Stimulated activated naive CD4-positive, alpha-beta T cell (primary cell): ENCODE measurements around the gene TMF1.

Experiments
- DNase-seq, 6 experiments: peaks; one replicate each; lab custom pipeline; 2025; lab: John Stamatoyannopoulos, UW

The TMF1 gene, protein sequence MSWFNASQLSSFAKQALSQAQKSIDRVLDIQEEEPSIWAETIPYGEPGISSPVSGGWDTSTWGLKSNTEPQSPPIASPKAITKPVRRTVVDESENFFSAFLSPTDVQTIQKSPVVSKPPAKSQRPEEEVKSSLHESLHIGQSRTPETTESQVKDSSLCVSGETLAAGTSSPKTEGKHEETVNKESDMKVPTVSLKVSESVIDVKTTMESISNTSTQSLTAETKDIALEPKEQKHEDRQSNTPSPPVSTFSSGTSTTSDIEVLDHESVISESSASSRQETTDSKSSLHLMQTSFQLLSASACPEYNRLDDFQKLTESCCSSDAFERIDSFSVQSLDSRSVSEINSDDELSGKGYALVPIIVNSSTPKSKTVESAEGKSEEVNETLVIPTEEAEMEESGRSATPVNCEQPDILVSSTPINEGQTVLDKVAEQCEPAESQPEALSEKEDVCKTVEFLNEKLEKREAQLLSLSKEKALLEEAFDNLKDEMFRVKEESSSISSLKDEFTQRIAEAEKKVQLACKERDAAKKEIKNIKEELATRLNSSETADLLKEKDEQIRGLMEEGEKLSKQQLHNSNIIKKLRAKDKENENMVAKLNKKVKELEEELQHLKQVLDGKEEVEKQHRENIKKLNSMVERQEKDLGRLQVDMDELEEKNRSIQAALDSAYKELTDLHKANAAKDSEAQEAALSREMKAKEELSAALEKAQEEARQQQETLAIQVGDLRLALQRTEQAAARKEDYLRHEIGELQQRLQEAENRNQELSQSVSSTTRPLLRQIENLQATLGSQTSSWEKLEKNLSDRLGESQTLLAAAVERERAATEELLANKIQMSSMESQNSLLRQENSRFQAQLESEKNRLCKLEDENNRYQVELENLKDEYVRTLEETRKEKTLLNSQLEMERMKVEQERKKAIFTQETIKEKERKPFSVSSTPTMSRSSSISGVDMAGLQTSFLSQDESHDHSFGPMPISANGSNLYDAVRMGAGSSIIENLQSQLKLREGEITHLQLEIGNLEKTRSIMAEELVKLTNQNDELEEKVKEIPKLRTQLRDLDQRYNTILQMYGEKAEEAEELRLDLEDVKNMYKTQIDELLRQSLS

DNA sequence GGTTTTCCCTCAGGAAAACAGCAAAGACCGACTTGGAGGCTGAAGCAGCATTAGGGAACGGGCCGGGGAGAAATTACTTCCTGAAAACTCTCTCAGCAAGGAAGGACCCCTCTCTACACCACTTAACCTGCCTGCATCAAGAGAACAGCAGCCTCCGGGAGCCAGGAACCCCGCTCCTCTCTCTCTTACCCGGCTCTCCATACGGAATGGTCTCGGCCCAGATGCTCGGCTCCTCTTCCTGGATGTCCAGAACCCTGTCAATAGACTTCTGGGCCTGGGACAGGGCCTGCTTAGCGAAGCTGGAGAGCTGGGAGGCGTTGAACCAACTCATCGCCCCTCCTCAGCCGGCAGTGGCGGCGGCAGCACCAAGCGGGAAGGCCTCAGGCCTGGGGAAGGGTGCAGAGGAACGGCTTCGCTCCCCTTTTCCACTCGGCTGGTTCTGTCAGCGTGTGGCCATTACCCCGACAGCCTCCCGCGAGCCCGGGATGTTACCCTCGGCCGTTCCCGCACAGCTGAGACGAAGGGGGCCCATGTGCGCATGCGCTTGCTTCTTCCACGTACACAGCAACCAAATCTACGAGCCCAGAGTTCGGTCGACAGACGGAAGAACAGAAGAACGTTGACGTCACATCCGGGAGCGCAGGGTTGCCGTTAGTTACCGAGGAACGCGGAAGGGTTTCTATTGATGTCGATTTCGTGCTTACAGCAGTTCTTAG, at the start of gene TMF1:
Gene TMF1 (minus strand): TSS at position 578 of the 716 bp plus-strand sequence. CDS start 247 bp downstream, at position 331.
- no peak for DNase-seq

DNA sequence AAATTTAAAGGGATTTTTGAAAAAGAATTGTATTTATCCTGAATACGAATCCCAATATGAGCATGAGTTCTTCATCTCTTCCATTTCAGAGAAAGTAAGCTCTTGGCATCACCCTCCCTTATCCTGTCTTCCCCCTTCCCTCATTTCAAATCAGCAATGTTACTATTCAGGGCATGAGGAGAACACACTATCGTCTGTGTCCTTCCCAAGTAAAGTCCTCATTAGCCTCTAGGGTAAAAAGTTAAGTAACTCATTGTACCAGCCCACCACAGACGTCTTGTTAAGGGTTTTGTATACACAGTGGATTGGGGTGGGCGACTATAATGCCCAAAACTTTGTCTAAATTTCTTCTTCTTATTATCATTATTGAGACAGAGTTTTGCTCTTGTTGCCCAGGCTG, 47.4 kb upstream of the TMF1 start:
- no peak for DNase-seq

DNA sequence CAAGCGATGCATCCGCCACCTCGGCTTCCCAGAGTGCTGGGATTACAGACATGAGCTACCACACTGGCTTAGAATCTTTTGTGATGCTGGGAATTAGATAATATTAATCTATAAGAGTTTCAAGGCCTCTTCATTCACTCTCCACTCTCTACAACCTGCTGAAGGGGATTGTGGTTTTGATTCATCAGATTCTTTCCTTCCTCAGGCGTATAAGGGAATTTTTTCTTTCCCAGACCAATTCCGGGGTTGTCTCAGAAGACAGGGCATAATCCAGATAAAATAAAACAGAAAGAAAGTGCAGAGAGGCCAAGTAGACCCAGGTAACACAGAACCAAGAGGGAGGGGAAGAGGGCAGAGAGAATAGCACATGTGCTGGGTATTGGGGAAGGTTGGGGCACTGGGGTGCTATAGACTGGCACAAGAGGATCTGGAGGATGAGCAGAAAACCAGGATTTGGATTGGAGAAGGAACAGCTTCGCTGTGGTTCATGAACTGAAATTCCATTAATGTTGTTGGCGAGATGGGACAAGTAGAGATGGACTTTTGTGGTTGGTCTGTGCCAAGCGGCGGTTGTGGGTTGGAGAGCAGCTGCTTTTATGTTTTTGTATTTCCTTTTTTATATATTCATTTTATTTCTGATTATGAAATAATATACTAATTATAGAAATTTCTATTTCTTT, 45.4 kb upstream of the TMF1 start:
- no peak for DNase-seq

DNA sequence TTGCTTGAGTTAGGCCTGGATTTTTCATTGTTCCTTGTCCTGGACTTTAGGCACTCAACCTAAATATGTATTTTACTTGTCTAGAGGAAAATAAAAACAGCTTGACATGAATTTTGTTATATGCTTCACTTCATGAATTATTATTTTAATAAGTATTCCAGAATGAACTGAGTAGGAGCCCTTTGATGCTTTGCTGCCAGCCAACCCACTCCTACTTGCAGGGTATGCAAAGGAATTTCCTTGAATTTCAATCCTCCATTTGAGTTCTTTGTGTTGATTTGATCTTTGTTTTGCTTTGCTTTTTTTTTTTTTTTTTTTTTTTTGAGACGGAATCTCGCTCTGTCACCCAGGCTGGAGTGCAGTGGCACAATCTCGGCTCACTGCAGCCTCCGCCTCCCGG, 44.2 kb upstream of the TMF1 start:
- no peak for DNase-seq

DNA sequence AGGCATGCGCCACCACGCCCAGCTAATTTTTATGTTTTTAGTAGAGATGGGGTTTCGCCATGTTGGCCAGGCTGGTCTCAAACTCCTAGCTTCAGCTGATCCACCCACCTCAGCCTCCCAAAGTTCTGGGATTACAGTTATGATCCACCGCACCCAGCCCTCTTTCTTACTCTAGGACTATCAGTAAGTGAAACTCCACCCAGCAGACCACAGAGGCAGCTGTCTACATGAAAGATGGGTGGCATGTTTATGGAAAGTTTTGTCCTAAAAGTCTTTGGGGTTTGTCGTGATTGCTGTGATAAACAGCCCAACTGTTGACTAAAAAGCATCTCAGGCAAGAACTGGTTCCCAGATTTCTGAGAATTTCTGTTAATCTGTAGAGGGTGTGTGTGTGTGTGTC, 43.5 kb upstream of the TMF1 start:
- DNase-seq, result peak in 3 of 6 experiments; percentile 13 to 19 (median 13)

DNA sequence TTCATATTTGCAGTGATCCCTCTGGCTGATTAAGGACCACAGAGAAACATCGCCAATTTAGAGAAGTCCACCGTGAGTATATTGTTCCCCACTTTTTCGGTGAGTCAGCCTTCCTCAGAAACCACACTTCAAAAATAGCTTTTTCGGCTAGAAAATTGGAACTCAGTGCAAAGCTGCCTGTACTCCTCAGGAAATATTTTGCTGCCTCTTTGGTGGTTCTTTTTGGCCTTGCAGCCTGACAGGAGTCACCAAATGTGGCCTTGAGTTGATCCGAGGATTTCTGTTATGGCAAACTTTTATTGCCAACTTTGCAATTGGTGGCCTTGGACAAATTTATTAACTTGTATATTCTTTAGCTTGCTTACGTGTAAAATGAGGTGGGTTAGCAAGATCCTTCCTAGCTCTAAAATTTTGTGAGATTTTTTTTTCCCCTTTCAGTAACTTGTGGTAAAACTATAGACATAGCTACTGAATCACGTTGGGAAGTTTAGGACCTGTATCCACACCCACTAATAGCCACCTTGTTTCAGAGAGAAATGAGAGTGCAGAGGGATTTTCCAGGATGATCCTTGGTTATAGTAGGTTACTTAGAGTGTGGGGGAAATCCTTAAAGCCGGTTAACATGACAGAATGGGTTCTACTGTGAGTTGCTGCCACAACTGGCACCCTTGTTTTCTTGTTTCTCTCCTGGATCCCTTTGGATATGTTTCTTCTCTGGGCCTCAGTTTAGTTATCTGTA, 42.5 kb upstream of the TMF1 start:
- DNase-seq, result no peak

DNA sequence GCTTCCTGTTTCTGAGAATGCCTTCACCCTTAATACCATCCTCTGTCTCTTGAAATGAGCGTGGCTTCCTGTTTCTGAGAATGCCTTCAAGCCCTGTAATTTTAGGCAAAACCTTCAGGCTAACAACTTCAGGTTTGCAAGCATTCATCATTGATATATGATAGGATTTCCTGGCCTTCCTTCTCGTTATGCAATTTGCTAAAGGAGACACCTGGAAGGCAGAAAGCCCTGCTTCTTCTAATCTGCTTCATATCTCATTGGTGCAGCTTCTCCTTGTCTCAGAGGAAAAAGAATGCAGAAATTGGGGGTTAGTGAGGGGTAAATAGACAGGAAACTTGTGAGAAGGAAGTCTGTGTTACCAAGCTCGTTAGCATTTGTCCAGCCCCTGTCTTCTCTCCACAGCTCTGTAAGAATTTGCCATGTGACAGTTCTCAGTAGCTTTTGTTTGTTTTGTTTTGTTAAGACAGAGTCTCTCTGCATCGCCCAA, 39.9 kb upstream of the TMF1 start:
- peak in 3 of 6 experiments; percentile 66 to 71 (median 67) for DNase-seq

DNA sequence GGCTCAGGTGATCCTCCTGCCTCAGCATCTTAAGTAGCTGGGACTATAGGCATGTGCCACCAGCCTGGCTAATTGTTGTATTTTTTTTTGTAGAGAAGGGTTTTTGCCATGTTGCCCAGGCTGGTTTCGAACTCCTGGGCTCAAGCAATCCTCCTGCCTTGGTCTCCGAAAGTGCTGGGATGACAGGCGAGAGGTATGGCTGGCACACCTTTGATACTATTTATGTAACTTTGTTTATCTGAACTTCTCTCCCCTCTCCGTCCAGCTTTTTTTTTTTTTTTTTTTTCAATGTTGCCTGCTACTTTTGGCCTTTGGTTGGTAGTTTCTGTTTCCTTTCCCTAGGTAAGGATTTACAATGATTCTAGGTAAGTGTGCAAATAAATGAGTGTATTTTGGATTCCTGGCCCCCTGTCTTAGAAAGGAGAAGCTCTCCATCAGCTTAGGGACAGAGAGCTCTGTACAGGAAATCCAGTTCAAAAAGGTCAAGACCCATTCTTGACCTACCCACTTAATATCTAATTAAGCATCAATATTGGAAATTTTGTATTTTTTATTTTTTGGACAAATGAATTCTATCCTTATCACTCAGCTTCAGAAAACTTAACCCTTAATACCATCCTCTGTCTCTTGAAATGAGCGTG, 39.4 kb upstream of the TMF1 start:
- no peak for DNase-seq

DNA sequence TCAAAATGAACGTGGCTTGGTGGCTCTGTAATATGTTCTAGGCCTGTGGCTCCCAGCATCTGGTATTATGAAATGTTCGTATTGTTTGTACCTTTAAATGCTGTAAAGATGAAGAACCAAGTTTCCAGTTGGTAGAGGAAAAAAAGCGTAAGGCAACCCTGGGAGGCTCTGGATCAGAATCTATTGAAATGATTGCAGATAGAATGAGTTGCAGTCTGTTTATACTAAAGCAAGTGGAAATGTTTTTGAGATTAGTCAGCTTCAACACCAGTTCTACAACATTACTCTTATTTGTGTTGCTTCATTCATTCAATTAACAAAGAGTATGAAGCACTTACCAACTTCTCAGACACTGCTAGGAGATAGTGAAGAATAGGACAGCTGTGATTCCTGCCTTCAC, 37.9 kb upstream of the TMF1 start:
- DNase-seq, result no peak

DNA sequence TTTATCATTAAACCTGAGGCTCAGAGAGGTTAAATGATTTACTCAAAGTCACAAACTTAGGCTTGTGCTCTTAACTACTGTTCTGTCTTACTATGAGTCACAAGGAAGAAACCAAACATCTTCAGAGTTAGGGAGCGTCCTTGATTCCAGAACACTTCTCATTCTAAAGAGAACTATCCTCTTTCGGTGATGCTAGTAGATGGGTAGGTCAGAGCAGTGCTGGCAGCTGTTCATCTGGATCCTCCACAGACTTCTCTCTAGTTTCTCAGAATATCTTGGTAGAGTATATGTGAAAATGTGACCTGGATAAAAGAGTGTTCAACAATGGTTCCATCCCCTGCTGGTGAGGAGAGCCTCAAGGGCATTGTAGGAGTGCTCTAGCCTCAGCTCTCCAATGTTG, 35.9 kb upstream of the TMF1 start:
- DNase-seq, result no peak

DNA sequence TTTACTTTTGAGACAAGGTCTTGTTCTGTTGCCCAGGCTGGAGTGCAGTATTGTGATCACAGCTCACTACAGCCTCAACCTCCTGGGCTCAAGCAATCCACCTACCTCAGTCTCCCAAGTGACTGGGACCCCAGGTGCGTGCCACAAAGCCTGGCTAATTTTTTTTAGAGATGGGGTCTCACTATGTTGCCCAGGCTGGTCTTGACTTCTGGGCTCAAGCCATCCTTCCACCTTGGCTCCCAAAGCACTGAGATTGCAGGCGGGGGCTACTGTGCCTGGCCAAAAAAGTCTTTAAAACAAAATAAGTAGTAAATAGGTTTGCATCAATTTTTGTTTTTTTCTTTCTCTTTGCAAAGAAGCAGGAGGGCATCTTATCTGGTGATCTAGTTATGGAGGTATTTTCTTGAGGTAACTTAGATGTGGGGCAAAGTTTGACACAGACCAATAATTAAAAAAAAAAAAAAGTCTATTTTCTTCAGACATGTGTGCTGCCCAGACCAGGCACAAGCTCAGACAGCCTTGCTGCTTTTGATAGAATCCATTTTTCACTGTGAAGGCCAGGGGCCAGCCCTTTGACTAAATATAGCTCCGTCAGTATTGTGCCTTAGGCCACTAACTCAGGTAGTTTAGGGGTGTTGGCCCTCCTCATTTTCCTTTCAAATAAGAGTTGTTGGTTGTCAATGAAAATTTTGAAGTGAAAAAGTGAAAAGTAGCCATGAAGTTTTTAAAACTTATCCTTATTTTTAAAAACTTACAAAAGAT, 35.1 kb upstream of the TMF1 start:
- DNase-seq, result no peak

DNA sequence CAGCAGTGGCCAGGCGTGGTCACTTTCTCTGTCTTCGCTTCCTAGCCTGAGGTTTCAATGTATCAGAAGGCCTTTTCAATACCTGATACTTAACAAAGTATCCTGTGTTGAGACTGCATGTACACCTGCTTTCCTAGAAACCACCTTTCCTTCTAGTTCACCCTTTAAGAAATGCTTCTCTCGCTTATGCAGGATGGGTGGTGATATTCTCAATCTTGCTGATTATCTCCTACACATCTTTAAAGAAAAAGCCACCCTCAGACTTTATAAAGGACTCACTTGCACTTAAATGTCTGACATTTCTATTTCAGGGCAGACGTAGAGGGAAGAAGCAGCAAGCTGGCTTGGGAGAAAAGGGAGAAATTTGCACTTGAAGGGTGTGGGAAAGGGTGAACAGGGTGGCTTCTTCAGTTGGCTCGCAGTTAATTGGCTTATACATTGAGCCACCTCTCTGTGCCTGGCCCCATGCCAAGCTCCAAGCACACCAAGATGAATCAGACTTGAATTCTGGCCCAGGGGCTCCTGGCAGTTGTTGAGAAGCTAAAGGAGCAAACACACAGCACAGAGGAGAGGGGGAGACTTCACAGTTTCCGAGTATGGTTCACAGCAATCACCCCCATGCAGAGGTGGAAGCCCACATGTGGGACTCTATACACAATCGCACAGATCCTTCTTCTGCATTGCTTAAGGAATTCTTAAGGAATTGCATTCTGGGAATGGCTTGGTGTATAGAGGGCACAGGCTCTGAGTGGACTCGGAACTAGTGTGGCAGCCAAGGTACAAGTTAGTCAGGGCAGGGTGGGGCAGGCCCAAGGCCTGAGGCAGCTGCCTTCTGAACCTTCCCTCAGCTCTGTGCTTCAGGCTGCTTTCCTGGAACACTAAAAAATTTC, 33.9 kb upstream of the TMF1 start:
- peak in 5 of 6 experiments; percentile 19 to 54 (median 33) for DNase-seq

DNA sequence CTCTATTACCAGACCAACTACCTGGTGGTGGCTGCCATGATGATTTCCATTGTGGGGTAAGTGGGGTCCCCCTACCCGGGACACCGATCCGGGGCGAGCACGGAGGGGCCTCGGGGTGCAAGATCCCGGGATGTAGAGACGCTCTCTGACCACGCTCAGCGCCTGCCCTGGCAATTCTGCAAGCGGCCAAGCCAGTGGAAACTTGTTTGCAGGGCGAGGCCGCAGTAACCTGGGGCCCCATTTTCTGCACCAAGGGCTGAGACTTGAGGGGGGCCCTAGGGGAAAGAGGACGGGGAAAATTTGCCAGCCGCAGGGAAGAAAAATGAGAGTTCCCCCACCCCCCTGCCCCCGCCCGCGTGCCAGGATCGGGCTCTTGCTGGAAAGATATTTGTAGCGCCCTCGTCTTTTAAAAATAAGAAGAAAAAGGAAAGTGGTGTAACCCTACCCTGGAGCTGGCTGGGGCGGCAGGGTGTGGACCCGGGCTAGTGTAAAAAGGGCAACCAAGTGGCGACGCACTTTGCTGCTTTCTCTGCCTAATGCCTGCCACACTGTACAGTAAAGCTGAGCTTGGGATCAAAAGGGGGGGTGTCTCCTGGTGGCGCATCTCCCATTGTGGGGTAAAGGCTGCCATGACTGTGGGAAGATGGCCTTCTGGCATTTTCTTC, 33.2 kb upstream of the TMF1 start:
- peak in 4 of 6 experiments; percentile 13 to 46 (median 24) for DNase-seq

DNA sequence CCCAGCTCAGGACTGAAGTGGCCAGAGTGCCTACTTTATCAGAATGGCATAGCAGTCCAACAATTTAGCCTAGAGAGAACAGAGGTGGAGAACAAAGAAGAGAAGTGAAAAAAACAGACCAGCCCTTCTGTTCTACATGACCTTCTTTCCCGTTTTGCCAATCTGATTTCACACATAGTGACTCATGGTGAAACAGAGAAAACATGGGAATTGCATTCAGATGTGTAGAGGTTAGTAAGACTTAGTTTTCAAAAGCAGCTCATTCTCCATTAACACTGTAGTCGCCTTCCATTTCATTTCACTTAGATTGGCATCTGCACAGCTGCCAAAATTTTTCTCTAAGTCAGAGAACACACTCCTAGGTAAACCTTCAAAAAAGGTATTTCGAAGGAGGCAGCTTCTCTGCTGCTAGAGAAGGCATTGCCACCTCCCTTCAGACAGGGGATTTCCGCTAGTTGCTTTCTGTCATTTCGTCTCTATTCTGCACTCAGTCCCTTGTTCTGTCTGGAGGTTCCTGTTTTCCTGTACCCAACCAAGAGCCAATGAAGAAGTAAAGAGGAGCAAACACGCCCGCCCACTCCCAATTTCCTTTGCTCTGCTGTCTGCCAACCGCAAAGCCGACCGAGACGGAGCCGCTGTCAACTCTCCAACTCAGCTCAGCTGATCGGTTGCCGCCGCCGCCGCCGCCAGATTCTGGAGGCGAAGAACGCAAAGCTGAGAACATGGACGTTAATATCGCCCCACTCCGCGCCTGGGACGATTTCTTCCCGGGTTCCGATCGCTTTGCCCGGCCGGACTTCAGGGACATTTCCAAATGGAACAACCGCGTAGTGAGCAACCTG, 32.4 kb upstream of the TMF1 start, which contains the start of gene ARL6IP5:
Gene ARL6IP5 (plus strand): TSS at position 612 of the 842 bp plus-strand sequence. CDS start 111 bp downstream, at position 723.
- DNase-seq, result peak; percentile 85 to 94 (median 91)

DNA sequence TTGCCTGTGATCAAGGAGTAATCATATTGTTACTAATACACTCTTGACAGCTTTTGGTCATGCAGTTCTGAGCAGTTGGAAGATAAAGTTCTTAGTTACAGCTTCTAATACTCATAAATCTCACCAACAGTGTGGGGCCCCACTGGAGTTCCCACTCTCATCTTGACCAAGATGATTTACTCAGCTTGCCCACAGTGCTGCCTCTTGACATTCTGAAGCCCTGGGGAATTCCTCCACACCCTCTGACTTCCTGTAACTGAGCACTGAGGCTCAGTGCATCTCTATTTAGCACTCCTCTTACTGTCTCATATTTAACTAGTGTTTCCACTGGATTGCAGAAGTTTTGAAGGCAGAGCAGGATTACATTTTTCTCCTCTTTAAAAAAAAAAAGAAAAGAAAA, 30.7 kb upstream of the TMF1 start:
- DNase-seq, result peak in 5 of 6 experiments; percentile 10 to 50 (median 20)

DNA sequence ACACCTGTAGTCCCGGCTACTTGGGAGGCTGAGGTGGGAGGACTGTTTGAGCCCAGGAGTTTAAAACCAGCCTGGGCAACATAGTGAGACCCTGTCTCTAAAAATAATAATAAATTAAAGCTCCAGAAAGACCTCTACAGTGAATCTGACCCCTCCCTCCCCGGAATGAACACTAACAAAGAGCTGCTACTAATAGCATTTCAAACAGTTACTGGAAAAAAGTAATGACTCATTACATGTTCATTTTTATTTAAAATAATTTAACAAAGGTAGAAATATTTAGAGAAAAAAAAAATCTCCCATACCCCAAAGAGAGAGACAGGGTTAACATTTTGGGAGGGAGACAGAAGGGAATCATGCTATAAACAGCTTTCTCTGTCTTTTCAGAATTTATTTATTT, 30.2 kb upstream of the TMF1 start:
- no peak for DNase-seq
